ENCODE measurements around the gene TNPO3. TPM values are rescaled to one million over a fixed set of nuclear protein-coding genes. Genes with fewer than 3 reads are reported as not detected.
A peak's percentile ranks its signal among the peaks of the same experiment; 100 is the strongest.

TNPO3 gene
- total and polyA plus RNA-seq, 4 donors, result 12.3 to 45.9 (median 25.9) TPM

DNA sequence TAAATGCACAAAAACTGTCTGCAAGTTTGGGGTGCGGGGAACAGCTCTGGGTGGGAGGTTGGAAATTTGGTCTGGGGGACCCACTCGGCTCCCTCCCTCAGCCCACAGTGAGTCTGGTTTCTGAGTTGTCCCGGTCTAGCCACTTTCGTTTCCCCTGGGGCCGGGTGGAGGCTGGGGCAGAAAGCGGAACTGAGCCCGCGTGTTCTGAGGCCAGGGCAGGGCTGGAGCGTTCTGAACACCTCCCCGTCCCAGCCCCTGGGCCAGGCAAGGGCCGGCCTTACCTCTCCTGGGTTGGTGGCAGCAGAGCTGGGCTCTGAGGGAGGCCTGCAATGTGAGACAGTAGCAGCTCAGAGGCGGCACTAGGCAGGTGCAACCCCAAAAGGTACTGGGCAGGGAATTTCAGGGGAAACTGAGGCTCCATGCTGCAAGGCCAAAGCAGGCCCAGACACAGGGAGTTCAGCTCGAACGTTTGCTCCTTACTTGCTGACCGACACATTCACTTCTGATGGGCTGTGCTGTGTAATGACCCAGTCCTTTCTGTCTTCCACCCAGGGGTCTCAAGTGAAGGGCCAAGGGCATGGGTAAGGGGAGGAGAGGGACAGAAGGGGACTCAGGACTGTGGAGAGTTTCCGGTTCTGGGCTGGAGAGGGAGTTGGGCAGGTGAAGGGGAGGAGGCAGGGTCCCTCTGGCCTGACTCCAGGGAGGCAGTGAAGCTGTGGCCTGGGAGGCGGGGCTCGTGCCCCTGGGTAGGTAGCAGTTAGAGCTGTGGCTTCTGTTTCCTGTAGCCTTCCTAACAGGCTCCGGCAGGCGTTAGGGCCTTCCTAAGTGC lies 114.2 kb downstream of the TNPO3 start:
- Histone ChIP-seq H3K4me1 (ENCODE audit: control insufficient read depth in 5 of 5, insufficient read depth in 5 of 5, low read length in 5 of 5) (peaks cover 0 to 12% (median 0%) of the 10 kb centered on the region in 5 donors), H3K9me3 (ENCODE audit: control insufficient read depth in 4 of 4, insufficient read depth in 3 of 4, low read length in 3 of 4) (no peaks in the 10 kb centered on the region), H3K9ac (ENCODE audit: insufficient read depth in 1 of 2, low read length in 2 of 2) (no peak overlapping the region), H3K27ac (ENCODE audit: low read depth in 1 of 2, low read length in 1 of 2) (peak overlapping the region in 1 of 2 donors; percentile 46), H3K27me3 (ENCODE audit: control insufficient read depth in 3 of 3, insufficient read depth in 3 of 3, low read length in 2 of 3) (peaks cover 0 to 33% (median 14%) of the 10 kb centered on the region in 3 donors), H3K36me3 (ENCODE audit: control insufficient read depth in 4 of 4, insufficient read depth in 4 of 4, low read length in 4 of 4) (no peaks in the 10 kb centered on the region), H3K4me3 (no peak overlapping the region)
- no peak for DNase-seq
- ATAC-seq (ENCODE audit: insufficient read depth, low FRiP score), result peak; percentile 43
- TF ChIP-seq, protein P1, sequence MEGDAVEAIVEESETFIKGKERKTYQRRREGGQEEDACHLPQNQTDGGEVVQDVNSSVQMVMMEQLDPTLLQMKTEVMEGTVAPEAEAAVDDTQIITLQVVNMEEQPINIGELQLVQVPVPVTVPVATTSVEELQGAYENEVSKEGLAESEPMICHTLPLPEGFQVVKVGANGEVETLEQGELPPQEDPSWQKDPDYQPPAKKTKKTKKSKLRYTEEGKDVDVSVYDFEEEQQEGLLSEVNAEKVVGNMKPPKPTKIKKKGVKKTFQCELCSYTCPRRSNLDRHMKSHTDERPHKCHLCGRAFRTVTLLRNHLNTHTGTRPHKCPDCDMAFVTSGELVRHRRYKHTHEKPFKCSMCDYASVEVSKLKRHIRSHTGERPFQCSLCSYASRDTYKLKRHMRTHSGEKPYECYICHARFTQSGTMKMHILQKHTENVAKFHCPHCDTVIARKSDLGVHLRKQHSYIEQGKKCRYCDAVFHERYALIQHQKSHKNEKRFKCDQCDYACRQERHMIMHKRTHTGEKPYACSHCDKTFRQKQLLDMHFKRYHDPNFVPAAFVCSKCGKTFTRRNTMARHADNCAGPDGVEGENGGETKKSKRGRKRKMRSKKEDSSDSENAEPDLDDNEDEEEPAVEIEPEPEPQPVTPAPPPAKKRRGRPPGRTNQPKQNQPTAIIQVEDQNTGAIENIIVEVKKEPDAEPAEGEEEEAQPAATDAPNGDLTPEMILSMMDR (IDR thresholded peaks at IDR 0.05; ENCODE audit: control extremely low read depth, extremely low read depth), result no peak
- WGBS, 2 donors, result 27 to 63% methylated on average over 20 of the region's 20 CpGs

DNA sequence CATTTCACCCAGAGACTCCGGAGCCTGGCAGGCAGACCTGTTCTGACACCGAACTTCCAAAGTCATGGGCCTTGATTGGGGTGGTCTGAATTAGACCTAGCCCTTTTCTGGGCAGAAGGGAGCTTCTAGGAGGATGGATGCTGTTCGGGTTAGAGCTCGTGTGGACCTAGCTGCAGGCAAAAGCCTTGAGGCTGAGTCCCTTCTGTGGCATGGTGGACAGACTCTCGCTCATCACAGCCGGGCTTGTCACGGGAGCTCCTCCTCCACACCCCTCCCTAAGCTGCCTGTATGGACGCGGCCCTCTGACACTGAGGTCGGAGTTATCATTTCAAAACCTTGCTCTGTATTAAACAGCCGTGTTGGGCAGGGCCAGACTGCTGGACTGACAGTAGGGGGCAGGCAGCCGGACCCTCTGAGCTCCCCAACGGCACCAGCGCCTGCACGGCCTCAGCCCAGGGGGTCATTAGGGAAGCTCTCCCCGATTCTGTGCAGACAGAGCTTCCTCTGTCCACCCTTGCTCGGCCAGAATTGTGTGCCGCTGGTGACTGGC lies 115.0 kb downstream of the TNPO3 start:
- TF ChIP-seq, protein P1 (IDR thresholded peaks at IDR 0.05; ENCODE audit: control extremely low read depth, extremely low read depth), result no peak
- peak overlapping the region in 1 of 2 donors; percentile 33 for H3K27ac ChIP-seq (ENCODE audit: low read depth in 1 of 2, low read length in 1 of 2)
- H3K4me3 ChIP-seq, result no peak overlapping the region
- DNase-seq, result no peak
- peak; percentile 16 for ATAC-seq (ENCODE audit: insufficient read depth, low FRiP score)
- no peak overlapping the region for H3K9ac ChIP-seq (ENCODE audit: insufficient read depth in 1 of 2, low read length in 2 of 2)
- peaks cover 0 to 35% (median 14%) of the 10 kb centered on the region in 3 donors for H3K27me3 ChIP-seq (ENCODE audit: control insufficient read depth in 3 of 3, insufficient read depth in 3 of 3, low read length in 2 of 3)
- 29 to 58% methylated on average over 18 of the region's 18 CpGs for WGBS, 2 donors
- peaks cover 0 to 12% (median 0%) of the 10 kb centered on the region in 5 donors for H3K4me1 ChIP-seq (ENCODE audit: control insufficient read depth in 5 of 5, insufficient read depth in 5 of 5, low read length in 5 of 5)
- no peaks in the 10 kb centered on the region for H3K36me3 ChIP-seq (ENCODE audit: control insufficient read depth in 4 of 4, insufficient read depth in 4 of 4, low read length in 4 of 4)
- no peaks in the 10 kb centered on the region for H3K9me3 ChIP-seq (ENCODE audit: control insufficient read depth in 4 of 4, insufficient read depth in 3 of 4, low read length in 3 of 4)

DNA sequence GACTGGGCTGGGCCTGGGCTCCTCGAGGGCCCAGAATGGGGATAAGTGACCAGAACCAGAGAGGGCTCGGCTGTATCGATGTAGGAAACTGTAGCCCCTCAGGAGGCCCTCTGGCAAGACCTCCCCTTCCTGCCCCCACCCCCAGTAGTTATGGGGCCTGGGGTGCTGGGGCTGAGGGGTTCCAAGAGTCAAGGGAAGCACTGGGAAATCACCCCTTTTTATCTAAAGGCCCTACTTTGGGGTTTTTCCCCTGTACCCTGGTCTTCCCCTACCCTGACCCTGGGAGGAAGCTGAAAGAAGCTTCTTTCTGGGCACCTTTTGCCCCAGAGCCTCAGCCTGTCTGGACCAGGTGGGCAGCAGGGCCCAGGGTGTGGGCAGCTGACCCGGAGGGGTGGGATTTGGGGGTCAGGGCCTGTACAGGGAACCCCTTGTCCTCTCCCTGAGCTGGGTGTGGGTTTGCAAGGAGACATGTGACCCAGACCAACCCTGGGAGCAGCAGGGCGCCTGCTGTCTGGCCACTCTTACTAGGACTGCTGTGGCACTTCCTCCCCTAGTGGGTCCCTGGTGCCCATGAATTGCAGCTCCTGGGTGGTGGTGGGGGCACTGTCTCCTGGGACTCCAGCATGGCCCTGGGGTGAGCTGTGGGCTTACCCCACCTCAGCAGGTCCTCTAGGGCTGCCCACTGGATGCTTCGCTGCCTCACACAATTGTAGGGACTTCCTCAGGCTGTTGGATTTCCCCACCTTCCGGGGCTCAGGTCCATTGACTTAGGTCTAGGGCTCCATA lies 115.6 kb downstream of the TNPO3 start:
- WGBS, 2 donors, result 23 to 42% methylated on average over 7 of the region's 7 CpGs
- no peak overlapping the region for H3K9ac ChIP-seq (ENCODE audit: insufficient read depth in 1 of 2, low read length in 2 of 2)
- ATAC-seq (ENCODE audit: insufficient read depth, low FRiP score) (no peak), DNase-seq (no peak)
- peak overlapping the region in 1 of 2 donors; percentile 73 for H3K27ac ChIP-seq (ENCODE audit: low read depth in 1 of 2, low read length in 1 of 2)
- no peaks in the 10 kb centered on the region for H3K9me3 ChIP-seq (ENCODE audit: control insufficient read depth in 4 of 4, insufficient read depth in 3 of 4, low read length in 3 of 4)
- TF ChIP-seq, protein P1 (IDR thresholded peaks at IDR 0.05; ENCODE audit: control extremely low read depth, extremely low read depth), result no peak
- peaks cover 0 to 12% (median 0%) of the 10 kb centered on the region in 5 donors for H3K4me1 ChIP-seq (ENCODE audit: control insufficient read depth in 5 of 5, insufficient read depth in 5 of 5, low read length in 5 of 5)
- H3K4me3 ChIP-seq, result no peak overlapping the region
- H3K27me3 ChIP-seq (ENCODE audit: control insufficient read depth in 3 of 3, insufficient read depth in 3 of 3, low read length in 2 of 3), result peaks cover 0 to 37% (median 14%) of the 10 kb centered on the region in 3 donors
- no peaks in the 10 kb centered on the region for H3K36me3 ChIP-seq (ENCODE audit: control insufficient read depth in 4 of 4, insufficient read depth in 4 of 4, low read length in 4 of 4)
